ENCODE results near the gene ACP4.
"Not testable (repeated sequence)": the region's sequence is repeated elsewhere in the genome, so short reads cannot be mapped to it uniquely, and the experiment has no call there.

Gene ACP4

DNA sequence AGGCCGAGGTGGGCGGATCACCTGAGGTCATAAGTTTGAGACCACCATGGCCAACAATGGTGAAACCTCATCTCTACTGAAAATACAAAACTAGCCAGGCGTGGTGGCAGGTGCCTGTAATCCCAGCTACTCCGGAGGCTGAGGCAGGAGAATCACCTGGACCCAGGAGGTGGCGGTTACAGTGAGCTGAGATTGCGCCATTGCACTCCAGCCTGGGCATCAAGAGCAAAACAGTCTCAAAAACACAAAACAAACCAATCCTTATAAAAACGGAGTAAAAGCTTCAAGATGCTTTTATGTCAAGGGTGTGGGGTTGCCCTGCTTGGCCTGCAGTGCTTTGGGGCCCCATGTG, 7.2 kb downstream of the ACP4 start:
- no peak for DNase-seq (ENCODE audit: low read depth)

DNA sequence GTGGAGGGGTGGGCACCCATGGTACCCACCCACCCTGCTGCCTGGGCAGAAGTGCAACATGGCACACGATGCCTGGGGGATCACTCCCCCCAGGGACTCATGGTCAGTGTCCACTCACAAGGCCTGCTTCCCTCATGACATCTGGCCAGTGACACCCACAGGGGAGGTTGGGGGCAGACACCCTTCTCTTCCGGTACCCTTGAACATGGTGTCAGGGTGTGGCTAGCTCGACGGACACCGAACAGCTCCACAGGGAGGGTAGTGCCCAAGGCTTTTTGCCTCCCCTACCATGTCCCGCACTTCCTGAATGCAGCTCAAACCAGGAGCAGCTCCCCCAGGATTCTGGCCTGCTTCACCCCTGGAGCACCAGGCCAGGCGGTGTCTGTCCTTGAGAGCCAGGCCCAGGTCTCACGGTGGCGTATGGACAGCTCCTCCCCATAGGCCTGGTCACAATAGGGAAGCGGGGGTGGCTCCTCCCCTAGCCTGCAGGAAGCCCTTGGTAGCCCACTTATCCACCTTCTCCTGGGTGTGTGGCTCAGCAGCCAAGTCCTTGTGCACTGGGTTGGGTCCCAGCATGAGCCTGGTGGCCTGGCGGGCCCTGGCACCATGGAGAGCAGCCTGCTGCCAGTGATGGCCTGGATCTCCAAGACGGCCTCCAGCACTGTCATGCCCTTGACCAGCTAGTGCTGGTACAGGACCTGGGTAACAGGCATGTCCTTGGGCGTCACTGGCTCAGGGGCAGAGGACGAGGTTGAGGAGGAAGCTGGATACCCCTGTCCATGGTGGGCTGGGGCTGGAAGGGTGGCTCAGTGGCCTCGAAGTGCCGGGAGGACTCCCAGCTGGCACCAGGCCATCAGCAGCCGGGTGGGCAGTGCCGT, 7.8 kb downstream of the ACP4 start:
- no peak for DNase-seq (ENCODE audit: low read depth)

DNA sequence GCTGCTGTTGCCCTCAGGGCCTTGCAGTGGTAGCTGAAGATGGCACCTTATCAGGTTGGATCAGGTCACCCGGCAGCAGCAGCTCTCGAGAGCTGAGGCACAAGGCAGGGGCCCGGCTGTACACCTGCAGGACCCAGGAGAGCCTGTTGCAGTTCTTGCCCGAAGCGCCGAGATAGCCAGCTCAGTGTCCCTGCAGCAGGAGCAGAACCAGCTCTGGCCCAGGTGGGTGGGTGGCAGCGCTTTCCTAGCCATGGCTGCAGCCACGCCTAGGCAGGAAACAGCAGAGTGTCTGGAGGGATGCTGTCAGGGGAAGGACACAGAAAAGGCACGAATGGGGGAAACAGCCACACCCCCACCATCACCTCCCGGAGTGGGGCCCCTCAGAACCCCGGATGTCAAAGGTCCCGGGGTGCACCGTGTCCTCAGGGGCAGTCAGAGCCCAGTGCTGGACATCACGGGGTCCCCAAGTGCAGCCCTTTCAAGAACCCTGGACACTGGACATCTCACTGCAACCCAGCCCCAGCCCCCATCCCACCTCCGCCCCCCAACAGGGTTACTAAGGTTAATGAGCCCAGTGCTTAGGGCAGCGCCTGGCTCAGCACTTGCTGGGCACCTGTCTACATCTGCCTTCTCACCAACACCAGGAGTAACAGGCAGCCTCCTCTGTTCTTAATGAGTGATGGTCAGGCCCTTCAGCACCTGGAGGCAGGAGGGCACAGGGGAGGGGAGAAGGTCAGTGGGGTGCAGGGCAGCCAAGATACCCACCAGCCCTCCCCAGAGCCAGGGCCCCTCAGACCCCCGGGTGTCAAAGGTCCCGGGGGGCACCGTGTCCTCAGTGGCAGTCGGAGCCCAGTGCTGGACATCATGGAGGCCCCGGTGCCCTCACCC, 8.7 kb downstream of the ACP4 start:
- no peak for DNase-seq (ENCODE audit: low read depth)

DNA sequence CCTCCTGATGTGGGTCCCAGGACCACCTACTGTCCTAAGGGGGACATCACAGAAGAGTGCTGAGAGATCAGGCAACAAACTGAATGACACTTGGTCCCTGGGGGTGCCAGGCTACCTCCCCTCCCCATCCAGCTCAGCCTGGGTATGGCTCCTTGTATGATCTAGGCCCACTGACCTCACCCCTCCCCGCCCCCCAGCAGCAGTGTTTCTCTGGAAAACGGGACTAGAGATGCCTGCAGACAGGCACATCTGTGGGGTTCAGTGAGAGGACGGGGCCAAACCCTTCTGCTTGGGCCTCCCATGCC, 9.3 kb downstream of the ACP4 start:
- no peak for DNase-seq (ENCODE audit: low read depth)

DNA sequence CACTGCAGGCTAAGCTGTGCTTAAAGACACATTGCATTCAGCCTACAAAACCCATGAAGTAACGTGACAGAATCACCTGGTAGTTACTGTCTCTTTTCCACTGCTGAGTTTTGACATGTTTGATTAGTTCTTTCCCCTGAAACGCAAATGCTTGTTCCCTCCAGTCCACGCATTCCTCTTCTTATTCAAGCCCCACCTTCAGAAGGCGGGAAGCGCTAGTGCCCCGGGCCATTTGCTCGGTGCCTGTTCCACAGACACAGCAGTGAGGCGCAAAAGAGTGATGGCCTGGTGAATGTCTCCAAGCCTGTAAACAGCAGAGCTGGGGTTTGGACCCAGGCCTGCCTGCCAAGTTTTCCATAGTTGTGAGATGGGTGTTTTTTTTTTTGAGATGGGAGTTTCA, 10.9 kb downstream of the ACP4 start:
- DNase-seq (ENCODE audit: low read depth) = no peak

DNA sequence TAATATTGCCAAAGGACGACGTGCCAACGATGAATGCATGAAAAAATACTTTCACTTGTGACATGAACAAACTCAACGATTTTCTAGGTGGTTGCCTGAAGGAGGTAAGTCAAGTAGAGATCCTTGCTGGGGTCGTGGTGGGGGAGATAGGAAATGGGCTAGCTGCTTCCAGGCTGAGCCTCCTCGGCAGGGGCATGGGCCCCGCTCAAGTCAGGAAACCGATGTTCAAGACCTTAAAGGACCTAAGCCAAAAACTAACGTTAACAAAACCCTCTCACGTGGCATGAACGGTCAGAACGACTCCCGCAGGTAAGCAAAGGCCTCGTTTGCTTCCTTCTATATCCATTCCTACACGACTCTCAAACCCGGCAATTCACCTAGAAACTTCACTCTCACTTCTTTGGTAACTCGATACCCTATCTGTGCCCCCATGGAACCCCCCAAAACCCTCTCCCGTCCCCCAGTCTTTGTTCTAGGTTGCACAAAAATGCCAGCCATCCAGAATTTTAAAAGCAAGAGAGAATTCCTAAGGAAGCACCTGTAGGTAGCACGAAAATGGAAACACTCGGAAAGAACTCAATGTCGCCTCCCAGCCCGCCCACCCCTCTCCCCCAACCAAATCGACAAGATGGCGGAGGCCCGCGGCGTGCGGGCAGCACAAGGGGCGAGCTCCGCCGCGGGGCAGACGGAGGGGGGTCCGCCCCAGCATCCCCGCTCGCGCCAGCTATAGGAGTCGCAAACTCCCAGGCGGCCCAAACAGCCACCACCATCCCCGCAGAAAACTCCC, 13.6 kb downstream of the ACP4 start:
- no peak for DNase-seq (ENCODE audit: low read depth)

DNA sequence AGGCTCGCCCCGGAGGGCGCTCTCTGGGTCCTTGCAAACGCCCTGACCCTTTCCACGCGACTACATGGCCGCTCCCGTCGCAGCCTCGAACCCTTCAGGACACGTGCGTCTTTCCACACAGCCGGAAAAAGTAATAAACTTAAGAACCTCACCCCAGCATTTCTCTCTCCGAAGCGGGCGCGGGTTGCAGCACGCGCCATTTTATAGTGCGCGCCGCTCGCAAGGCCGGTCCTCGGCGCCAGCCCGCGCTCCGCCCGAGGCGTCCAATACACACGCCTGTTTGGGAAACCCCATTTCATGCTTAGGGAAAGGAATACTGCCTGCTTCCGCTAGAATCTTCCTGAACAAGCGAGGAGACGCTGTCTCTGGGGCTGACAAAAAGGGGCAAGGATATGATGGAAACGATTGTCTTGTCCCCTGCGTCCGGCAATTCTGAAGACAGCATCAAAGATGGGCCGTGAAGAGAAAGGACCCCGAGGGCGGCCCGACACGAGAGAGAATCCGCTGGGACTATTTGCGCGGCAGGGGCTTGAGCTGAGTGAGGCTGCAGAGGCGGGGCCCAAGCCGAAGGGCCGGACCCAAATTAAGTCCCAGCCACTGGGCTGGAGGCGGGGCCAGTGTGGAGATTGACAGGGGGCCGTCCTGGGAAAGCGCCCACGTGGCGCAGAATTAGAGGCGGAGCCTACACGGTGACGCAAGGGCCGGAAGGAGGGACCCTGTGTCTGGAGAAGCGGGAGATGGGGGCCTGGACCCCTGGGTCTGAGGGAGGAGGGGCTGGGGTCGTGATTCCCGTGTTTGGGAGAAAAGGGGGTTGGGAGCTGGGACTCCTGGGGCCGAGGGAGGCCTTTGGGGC, 14.4 kb downstream of the ACP4 start:
- DNase-seq (ENCODE audit: low read depth) = peak; percentile 97

DNA sequence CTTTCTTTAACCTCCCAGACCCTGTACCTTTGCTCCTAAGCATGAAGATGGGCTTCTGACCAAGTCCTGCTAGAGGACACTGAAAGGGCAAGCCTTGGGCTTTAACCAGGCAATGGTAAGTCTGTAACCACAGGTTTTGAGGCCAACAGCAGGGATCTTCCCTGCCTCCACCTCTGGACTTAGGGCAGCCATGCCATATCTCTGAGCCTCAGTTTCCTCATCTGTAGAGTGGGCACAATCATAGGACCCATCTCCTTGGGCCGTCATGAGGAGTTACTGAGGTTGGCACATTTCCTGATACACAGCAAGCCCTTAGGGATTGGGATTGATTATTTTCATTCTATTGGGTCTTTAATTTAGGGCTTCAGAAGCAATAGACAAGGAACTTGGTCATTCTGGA, 18.6 kb downstream of the ACP4 start:
- DNase-seq (ENCODE audit: low read depth) = no peak

DNA sequence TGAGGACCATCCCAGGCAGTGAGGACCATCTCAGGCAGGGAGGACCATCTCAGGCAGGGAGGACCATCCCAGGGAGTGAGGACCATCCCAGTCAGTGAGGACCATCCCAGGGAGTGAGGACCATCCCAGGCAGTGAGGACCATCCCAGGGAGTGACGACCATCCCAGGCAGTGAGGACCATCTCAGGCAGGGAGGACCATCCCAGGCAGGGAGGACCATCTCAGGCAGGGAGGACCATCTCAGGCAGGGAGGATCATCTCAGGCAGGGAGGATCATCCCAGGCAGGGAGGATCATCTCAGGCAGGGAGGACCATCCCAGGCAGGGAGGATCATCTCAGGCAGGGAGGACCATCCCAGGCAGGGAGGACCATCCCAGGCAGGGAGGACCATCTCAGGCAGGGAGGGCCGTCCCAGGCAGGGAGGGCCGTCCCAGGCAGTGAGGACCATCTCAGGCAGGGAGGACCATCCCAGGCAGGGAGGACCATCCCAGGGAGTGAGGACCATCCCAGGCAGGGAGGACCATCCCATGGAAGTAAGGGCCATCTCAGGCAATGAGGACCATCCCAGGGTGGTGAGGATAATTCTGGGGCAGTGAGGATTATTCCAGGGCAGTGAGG, 21.5 kb downstream of the ACP4 start:
- DNase-seq (ENCODE audit: low read depth) = not testable (repeated sequence)

DNA sequence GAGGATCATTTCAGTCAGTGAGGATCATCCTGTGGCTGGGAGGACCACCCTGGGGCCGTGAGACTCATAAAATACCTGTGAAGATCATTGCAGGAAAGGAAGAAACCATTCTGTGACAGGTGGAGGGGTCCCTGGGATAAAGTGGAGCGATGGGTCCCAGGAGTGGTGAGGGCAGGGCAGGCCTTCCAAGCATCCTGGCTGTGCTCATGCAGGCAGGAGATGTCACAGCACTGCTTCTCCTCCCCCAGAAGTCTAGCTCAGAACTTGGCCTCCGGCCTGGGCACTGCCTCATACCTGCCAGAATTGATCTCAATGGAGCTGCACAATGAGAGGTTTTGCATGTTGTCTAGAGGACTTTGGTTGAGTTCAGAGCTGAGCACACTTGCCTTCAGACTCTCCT, 22.3 kb downstream of the ACP4 start:
- DNase-seq (ENCODE audit: low read depth) = no peak

DNA sequence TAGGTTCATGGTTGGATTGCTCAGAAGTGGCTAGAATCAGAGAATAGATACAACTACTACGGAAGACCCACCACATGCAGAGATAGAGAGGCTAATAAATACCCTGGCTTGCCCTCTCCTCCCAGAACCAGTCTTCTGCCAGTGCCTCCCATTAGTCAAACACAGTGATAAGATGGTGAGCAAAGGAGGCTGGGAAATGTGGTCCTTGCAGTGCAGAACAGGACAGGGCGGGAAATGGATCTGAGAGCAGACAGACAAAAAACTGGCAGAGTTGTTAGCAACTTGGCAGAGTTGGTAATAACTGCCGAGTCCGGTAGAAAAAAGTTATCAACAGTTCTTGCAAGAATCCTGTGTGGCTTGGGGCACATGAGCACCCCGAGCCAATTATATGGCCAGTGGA, 24.7 kb downstream of the ACP4 start:
- DNase-seq (ENCODE audit: low read depth) = no peak

DNA sequence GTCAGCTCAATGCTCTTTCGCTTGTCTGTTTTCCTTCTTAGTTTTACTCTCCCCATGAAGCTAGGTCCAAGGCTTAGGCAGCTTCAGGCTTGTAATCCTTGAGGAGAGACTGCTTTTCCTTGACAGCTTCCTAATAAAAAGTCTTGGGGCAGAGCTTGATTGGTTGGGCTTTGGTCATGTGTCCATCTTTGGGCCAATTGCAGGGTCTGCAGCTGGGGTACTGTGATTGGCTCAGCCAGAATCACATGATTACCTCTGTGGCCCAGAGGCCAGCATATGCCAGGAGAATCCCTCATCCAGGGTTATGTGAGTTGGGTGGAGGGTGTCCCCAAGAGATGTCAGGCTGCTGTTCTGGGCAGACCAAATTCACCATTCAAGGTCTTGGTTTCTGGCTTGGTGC, 25.2 kb downstream of the ACP4 start:
- DNase-seq (ENCODE audit: low read depth) = no peak

DNA sequence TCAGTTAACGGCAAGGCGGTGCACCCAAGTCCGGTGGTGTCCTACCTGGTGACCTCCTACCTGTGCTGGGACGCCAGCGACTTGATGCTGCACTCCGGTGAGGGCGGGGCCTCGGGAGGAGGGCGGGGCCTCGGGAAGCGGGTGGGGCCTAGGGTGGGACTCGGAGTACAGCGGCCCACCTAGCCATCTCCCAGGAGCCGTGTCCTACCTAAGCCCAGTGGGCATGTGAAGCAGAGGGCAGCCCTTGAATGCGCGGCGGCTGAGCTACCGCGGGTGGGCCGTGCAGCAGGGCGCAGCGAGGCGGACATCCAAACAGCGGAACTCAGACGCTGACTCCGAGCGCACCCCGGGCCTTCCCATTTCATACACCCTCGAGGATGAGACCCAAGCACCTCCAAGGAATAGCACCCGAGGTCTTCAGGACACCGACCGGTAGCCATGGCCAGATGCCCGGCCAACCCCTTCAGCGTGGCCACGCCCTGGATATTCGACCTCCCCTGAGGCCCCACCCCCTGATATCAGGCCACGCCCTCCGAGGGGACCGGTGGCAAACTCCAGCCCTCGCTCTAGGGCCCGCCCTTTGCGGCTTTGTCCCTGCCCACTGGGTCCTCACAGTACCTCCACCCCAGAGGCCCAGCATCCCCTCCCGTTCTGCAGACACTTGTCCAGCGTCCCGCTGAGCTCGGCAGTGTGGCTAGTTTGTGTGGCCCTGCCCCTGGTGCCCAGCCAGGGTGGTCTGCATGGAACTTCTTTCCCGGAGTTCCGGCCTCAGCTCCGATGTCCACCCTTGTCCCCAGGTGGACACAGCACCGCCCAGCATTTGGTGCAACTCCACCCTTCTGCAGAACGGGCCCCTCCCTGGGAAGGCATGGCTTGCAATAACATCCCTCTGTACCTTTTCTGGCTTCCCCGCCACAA, 28.0 kb downstream of the ACP4 start:
- DNase-seq (ENCODE audit: low read depth) = peak; percentile 43

DNA sequence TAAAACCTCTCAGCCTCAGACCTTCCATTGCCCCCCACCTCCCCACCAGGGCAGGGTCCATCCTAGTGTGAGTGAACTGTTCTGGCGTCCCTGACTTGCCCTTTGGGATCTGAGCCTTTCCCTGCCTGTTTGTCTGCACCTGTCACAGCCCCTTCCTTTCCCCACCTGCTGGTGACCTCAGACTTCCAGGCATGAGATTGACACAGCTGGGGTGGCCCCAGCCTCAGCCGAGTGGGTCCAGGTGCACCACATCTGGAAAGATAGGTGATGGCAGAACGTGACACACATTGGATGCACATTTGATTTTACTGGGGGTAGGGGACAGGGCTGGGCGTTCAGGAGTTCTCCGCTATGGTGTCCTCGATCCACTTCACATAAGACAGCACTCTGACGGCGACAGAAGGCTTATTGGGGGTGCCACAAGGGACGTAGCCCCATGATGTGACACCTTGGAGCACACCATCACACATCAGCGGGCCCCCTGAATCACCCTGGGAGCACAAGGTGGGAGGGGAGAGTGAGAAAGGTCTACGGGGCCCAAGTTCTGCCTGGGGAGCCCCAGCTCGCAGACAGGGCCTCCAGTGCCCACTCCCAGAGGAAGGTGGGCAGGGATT, 28.8 kb downstream of the ACP4 start:
- DNase-seq (ENCODE audit: low read depth) = no peak

DNA sequence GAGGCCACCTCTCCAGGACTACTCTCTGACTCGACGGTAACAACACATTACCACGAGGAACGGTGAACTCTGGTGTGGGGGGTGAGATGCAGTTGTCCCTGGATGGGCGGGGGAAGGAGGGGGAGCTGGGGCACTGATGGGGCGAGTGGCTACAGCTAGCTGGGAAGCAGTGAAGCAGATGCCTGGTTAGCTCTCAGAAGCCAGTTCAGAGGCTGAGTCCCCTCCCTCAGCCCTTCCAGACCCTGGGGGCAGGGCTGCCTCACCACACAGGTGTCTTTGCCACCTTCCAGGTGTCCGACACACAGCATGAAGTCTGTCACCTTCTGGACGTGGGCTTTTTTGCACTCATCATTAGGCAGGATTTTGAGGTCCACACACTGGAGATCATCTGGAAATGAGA, 29.4 kb downstream of the ACP4 start:
- DNase-seq (ENCODE audit: low read depth) = no peak

DNA sequence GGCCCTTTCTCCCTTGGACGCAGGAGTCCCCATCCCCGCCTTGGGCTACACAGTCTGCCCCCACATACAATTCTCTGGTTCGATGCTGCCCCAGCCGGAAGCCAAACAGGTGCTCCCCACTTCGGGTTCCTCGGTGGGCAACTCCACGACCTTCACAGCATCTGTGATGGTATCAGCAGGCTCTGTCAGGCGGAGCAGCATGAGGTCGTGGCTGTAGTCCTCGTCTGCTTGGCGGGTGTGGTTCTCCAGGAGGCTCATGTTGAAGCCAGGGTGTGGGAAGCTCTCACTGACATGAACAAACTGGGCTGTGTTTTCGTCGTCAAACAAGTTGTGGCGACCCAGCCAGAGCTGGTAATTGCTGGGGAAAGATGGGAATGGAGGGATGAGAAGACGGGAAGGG, 29.9 kb downstream of the ACP4 start:
- DNase-seq (ENCODE audit: low read depth) = no peak

DNA sequence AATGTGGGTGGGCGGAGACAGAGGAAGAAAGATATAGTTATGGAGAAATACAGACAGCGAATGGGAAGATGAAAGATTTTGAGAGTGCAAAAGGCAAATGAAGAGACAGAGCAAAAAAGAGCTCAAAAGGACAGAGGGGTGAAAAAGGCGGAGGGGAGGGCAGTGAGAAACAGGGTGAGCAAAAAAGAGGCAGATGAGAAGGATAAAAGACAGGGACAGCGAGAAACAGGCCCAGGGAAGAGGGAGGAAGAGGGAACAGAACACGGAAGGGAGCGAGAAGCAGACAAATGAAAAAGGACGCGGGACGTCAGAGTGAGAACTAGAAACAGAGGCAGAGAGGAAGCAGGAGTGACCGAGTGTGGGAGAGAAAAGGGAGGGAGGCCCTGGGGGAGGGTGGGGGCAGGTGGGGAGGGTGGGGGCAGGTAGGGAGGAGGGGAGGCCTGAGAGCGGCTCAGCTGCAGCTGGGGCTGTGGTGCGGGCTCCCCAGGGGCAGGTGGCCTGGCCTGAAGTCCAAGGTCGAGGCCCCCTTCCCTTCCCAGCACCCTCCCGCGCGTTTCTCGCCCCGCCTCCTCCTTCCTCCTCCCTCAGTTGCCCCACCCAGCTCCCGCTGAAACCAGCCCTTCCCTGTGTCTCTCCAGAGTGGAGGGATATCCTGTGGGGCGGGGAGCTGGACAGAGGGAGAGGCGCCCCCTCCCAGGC, 30.5 kb downstream of the ACP4 start:
- no peak for DNase-seq (ENCODE audit: low read depth)

DNA sequence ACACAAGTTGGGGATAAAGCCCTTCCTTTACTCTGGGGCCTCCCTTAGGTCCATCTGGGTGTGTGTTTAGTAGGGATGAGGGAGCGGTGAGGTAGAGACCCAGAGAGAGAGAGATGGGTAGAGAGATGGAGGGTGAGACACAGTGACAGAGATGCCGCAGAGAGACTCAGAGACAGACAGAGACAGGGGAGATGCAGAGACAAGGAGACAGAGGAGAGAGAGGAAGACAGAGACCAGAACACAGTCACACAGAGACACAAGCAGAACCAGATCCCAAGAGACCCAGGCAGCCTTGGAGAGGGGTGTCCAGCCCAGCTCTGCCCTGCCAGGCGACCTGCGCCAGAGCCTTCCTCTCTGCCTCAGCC, 31.0 kb downstream of the ACP4 start:
- DNase-seq (ENCODE audit: low read depth) = no peak

DNA sequence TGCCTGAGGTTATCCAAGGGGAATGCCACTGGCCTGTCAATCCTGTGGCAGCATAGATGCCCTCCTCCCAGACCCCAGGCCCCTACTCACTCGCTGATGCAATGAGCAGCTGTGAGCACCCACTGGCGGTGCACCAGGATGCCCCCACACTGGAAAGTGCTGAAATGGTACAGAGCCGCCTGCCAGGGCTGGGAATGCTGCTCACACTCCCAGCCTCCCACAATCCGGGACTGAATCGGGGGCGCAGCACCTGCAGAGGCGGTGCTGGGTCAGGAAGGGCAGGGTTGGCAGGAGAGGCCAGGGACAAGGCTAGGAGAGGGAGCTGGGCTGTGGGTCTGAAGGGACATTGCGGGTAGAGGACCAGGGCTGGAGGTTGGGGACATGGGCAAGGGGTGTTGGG, 31.4 kb downstream of the ACP4 start:
- no peak for DNase-seq (ENCODE audit: low read depth)

Data from stimulated activated CD8-positive, alpha-beta memory T cell treated with anti-CD3 and anti-CD28 coated beads, Interleukin-7, amount 100 ng/mL, for 24 hours (primary cell).